CD14-positive monocyte (primary cell): ENCODE results near the gene ADIRF. TPM values are rescaled to one million over a fixed set of nuclear protein-coding genes. Genes with fewer than 3 reads are reported as not detected.

Experiments used
- DNase-seq, 3 donors: peaks; one replicate each; pipeline ENCODE4 v3.0.0-alpha.2; 2011 to 2022
- H2AFZ ChIP-seq: 2 replicates; pipeline ENCODE4 v1.6.0; 2012; ENCODE audit warnings: mild to moderate bottlenecking, low read depth, low read length, inconsistent platforms; ENCODE audit not compliant: insufficient read depth, poor library complexity, severe bottlenecking
- H3K27ac ChIP-seq, 2 donors: 1 replicate in 1 of 2; 2 replicates in 1 of 2; pipeline ENCODE4 v1.5.1; 2012 to 2013; ENCODE audit warnings: low read length in 2 of 2, control low read depth in 1 of 2, inconsistent platforms in 1 of 2, low read depth in 1 of 2, mild to moderate bottlenecking in 1 of 2
- H3K27me3 ChIP-seq, 2 donors: one replicate each; pipeline versions ENCODE4 v1.6.0 to v1.6.1; 2011 to 2013; ENCODE audit warnings: low read length in 2 of 2; ENCODE audit not compliant: control insufficient read depth in 2 of 2, insufficient read depth in 2 of 2
- H3K36me3 ChIP-seq, 2 donors: replicated peaks in 1 of 2; 1 replicate in 1 of 2; 2 replicates in 1 of 2; pipeline versions ENCODE4 v1.5.1 to v1.6.1; 2012 to 2013; ENCODE audit warnings: low read length in 2 of 2, control low read depth in 1 of 2, inconsistent platforms in 1 of 2, mild to moderate bottlenecking in 1 of 2; ENCODE audit not compliant: insufficient read depth in 2 of 2, control insufficient read depth in 1 of 2
- H3K4me1 ChIP-seq, 2 donors: 1 replicate in 1 of 2; 2 replicates in 1 of 2; pipeline versions ENCODE4 v1.5.1 to v1.6.1; 2012 to 2013; ENCODE audit warnings: low read length in 2 of 2, control low read depth in 1 of 2, inconsistent platforms in 1 of 2, mild to moderate bottlenecking in 1 of 2, moderate library complexity in 1 of 2; ENCODE audit not compliant: insufficient read depth in 2 of 2, control insufficient read depth in 1 of 2
- H3K4me2 ChIP-seq: replicated peaks from 2 replicates; pipeline ENCODE3; 2012; ENCODE audit warnings: low read length, moderate library complexity, mild to moderate bottlenecking; ENCODE audit not compliant: poor library complexity, severe bottlenecking; ENCODE audit errors: extremely low read depth
- H3K4me3 ChIP-seq, 3 experiments: fragments of 200-600 bp in 1 of 3; sonication (generic) in 1 of 3; replicated peaks in 1 of 3; 1 replicate in 2 of 3; 2 replicates in 1 of 3; pipeline ENCODE4 v1.5.1; 2011 to 2013; ENCODE audit warnings: low read length in 3 of 3, mild to moderate bottlenecking in 3 of 3, control low read depth in 2 of 3, low read depth in 2 of 3, inconsistent platforms in 1 of 3, moderate library complexity in 1 of 3
- H3K79me2 ChIP-seq: 2 replicates; pipeline ENCODE4 v1.6.0; 2012; ENCODE audit warnings: mild to moderate bottlenecking, control low read depth, inconsistent platforms, low read length, moderate library complexity; ENCODE audit not compliant: insufficient read depth
- H3K9ac ChIP-seq: 2 replicates; pipeline ENCODE4 v1.6.0; 2017; ENCODE audit warnings: low read length, mild to moderate bottlenecking; ENCODE audit not compliant: insufficient read depth, poor library complexity, severe bottlenecking
- H3K9me3 ChIP-seq, 2 donors: replicated peaks in 1 of 2; 1 replicate in 1 of 2; 2 replicates in 1 of 2; pipeline versions ENCODE4 v1.5.1 to v1.6.1; 2012 to 2013; ENCODE audit warnings: low read length in 2 of 2, control low read depth in 1 of 2; ENCODE audit not compliant: control insufficient read depth in 1 of 2, insufficient read depth in 1 of 2
- H4K20me1 ChIP-seq: 2 replicates; pipeline ENCODE4 v1.6.0; 2012; ENCODE audit warnings: mild to moderate bottlenecking, low read length, control low read depth, moderate library complexity; ENCODE audit not compliant: insufficient read depth
- H3K27ac Mint-ChIP-seq, 7 donors: one replicate each; pipeline ENCODE4 v1.8.0; 2020; ENCODE audit warnings: mild to moderate bottlenecking in 7 of 7, mixed read lengths in 7 of 7, moderate library complexity in 6 of 7, inconsistent platforms in 2 of 7
- H3K27me3 Mint-ChIP-seq, 3 donors: one replicate each; pipeline ENCODE4 v1.8.0; 2021 to 2022; ENCODE audit warnings: low read depth in 3 of 3, mild to moderate bottlenecking in 3 of 3, mixed read lengths in 3 of 3, moderate library complexity in 3 of 3, inconsistent platforms in 1 of 3
- H3K36me3 Mint-ChIP-seq, 2 donors: one replicate each; pipeline ENCODE4 v1.8.0; 2020; ENCODE audit warnings: mixed read lengths in 2 of 2, inconsistent platforms in 1 of 2, mild to moderate bottlenecking in 1 of 2
- H3K4me1 Mint-ChIP-seq: one replicate; pipeline ENCODE4 v1.8.0; 2020; ENCODE audit warnings: mild to moderate bottlenecking, mixed read lengths
- H3K4me3 Mint-ChIP-seq, 2 donors: one replicate each; pipeline ENCODE4 v1.8.0; 2020; ENCODE audit warnings: mild to moderate bottlenecking in 2 of 2, mixed read lengths in 2 of 2, moderate library complexity in 1 of 2
- H3K9me3 Mint-ChIP-seq, 7 donors: one replicate each; pipeline ENCODE4 v1.8.0; 2020 to 2022; ENCODE audit warnings: mixed read lengths in 7 of 7, mild to moderate bottlenecking in 6 of 7, moderate library complexity in 6 of 7, inconsistent platforms in 2 of 7
- CTCF ChIP-seq: fragments of 200-600 bp; IDR thresholded peaks from one replicate; pipeline ENCODE4 v1.8.0; 2022; ENCODE audit warnings: antibody characterized with exemption, mild to moderate bottlenecking
- WGBS: methylation state at CpG from one replicate; pipeline ENCODE4 v1.1.5; 2013; ENCODE audit warnings: missing lambda C conversion rate; ENCODE audit not compliant: insufficient coverage; 5-methylcytosine and 5-hydroxymethylcytosine counted together
- intact Hi-C, 2 donors: fragments of 100-400 bp; cut with micrococcal nuclease; formaldehyde crosslinking; loops; one replicate each; pipeline versions ENCODE4 v1.15.0 to v1.15.1; 2023
- polyA plus RNA-seq, 3 donors: library from polyadenylated mRNA; depleted of rRNA in 1 of 3; unstranded in 2 of 3; stranded (reverse) in 1 of 3; fragments of 300-500 nt in 2 of 3; fragments of >200 nt in 1 of 3; fragmentation: Illumina TruSeq in 2 of 3; gene quantifications; 1 replicate in 2 of 3; 2 replicates in 1 of 3; pipeline ENCODE4 v1.2.3, GENCODE V29; 2012 to 2021

The ADIRF gene
- polyA plus RNA-seq, 3 donors: 0.19 TPM; not detected in 2

GRCh38 chr10:86956848-86957448 lies 11.3 kb upstream of the ADIRF start:
- 89% methylated on average over 7 of the region's 7 CpGs for WGBS
- no peak for DNase-seq
- H3K9me3 ChIP-seq: peaks cover 8 to 19% of the 10 kb centered on the region in 2 donors
- Mint-ChIP-seq H3K27ac (peak overlapping the region in 1 of 7 donors; percentile 8), H3K4me1 (peaks cover 29% of the 10 kb centered on the region), H3K36me3 (peaks cover 0 to 5% of the 10 kb centered on the region in 2 donors), H3K27me3 (peaks cover 1 to 5% (median 4%) of the 10 kb centered on the region in 3 donors), H3K4me3 (no peak overlapping the region), H3K9me3 (peaks cover 15 to 29% (median 22%) of the 10 kb centered on the region in 7 donors)
- intact Hi-C loops: no loop called here
- no peak for TF ChIP-seq CTCF
- H3K9ac ChIP-seq: no peak overlapping the region
- H4K20me1 ChIP-seq: no peaks in the 10 kb centered on the region
- H2AFZ ChIP-seq: no peak overlapping the region
- no peak overlapping the region for H3K4me3 ChIP-seq
- peaks cover 28 to 40% of the 10 kb centered on the region in 2 donors for H3K4me1 ChIP-seq
- H3K4me2 ChIP-seq: no peak overlapping the region
- no peaks in the 10 kb centered on the region for H3K27me3 ChIP-seq
- H3K36me3 ChIP-seq: no peaks in the 10 kb centered on the region
- no peak overlapping the region for H3K27ac ChIP-seq
- H3K79me2 ChIP-seq: no peaks in the 10 kb centered on the region

GRCh38 chr10:86957471-86958115 lies 10.7 kb upstream of the ADIRF start, which contains the start of gene MMRN2:
TSS of gene MMRN2 (minus strand) at chr10:86957615. CDS start at chr10:86957541, 74 bp downstream.
- H3K4me3 ChIP-seq: no peak within 1 kb of the TSS
- 31% methylated on average over 4 of the region's 9 CpGs for WGBS
- Mint-ChIP-seq H3K9me3 (peaks cover 11 to 22% (median 15%) of the 10 kb centered on the region in 7 donors), H3K4me3 (peak within 1 kb of the TSS in 1 of 2 donors; percentile 48), H3K27me3 (peaks cover 1 to 5% (median 4%) of the 10 kb centered on the region in 3 donors), H3K4me1 (peaks cover 32% of the 10 kb centered on the region), H3K36me3 (no peaks in the 10 kb centered on the region), H3K27ac (peak within 1 kb of the TSS in 3 of 7 donors; percentile 8 to 54 (median 11))
- TF ChIP-seq CTCF: no peak
- H3K79me2 ChIP-seq: no peaks in the 10 kb centered on the region
- no peak within 1 kb of the TSS for H3K4me2 ChIP-seq
- DNase-seq: no peak
- intact Hi-C loops: no loop called here
- no peak within 1 kb of the TSS for H3K9ac ChIP-seq
- H3K36me3 ChIP-seq: no peaks in the 10 kb centered on the region
- H2AFZ ChIP-seq: peak within 1 kb of the TSS; percentile 33
- no peak within 1 kb of the TSS for H3K27ac ChIP-seq
- peaks cover 34 to 45% of the 10 kb centered on the region in 2 donors for H3K4me1 ChIP-seq
- H3K27me3 ChIP-seq: no peaks in the 10 kb centered on the region
- no peaks in the 10 kb centered on the region for H4K20me1 ChIP-seq
- peaks cover 2 to 13% of the 10 kb centered on the region in 2 donors for H3K9me3 ChIP-seq
